Activated naive CD4-positive, alpha-beta T cell treated with anti-CD3 and anti-CD28 coated beads, Interleukin-2, amount 50 U/mL, for 16 hours (primary cell): Measurements from ENCODE around the gene ESPN.
A peak's percentile ranks its signal among the peaks of the same experiment; 100 is the strongest.
"Not testable (repeated sequence)": the region's sequence is repeated elsewhere in the genome, so short reads cannot be mapped to it uniquely, and the experiment has no call there.

Experiments
- DNase-seq: peaks from one replicate; pipeline ENCODE4 v3.0.0-alpha.2; 2020

The ESPN gene

GRCh38 chr1:6428453-6428852 is 3.9 kb downstream of the ESPN start:
- not testable (repeated sequence) for DNase-seq

GRCh38 chr1:6429660-6430411 is 5.3 kb downstream of the ESPN start:
- not testable (repeated sequence) for DNase-seq

- DNase-seq, result not testable (repeated sequence)
These were observed 7.3 kb downstream of the ESPN start for GRCh38 chr1:6431645-6432579.

- no peak for DNase-seq
These were observed 9.6 kb downstream of the ESPN start for GRCh38 chr1:6434186-6434585.

GRCh38 chr1:6435129-6435528 is 10.6 kb downstream of the ESPN start:
- no peak for DNase-seq

- DNase-seq, result no peak
These were observed 11.0 kb downstream of the ESPN start for GRCh38 chr1:6435547-6435946.

GRCh38 chr1:6436277-6436676 is 11.7 kb downstream of the ESPN start:
- DNase-seq, result not testable (repeated sequence)

GRCh38 chr1:6437012-6437700 is 12.6 kb downstream of the ESPN start:
- not testable (repeated sequence) for DNase-seq

GRCh38 chr1:6438047-6438525 is 13.5 kb downstream of the ESPN start:
- peak; percentile 73 for DNase-seq

- peak; percentile 77 for DNase-seq
These were observed 15.9 kb downstream of the ESPN start for GRCh38 chr1:6440198-6441126.

- DNase-seq, result no peak
These were observed 17.0 kb downstream of the ESPN start for GRCh38 chr1:6441586-6441985.

- no peak for DNase-seq
These were observed 19.0 kb downstream of the ESPN start for GRCh38 chr1:6443339-6444115.

- DNase-seq, result no peak
These were observed 19.8 kb downstream of the ESPN start for GRCh38 chr1:6444377-6444776.

GRCh38 chr1:6445062-6445763 is 20.6 kb downstream of the ESPN start:
- DNase-seq, result peak; percentile 42

GRCh38 chr1:6445929-6446328 is 21.4 kb downstream of the ESPN start:
- not testable (repeated sequence) for DNase-seq

GRCh38 chr1:6446665-6447015 is 22.1 kb downstream of the ESPN start:
- DNase-seq, result no peak

GRCh38 chr1:6447016-6447817 is 22.6 kb downstream of the ESPN start:
- no peak for DNase-seq

GRCh38 chr1:6447818-6448748 is 23.5 kb downstream of the ESPN start:
- DNase-seq, result peak; percentile 44
